PFSK-1 (cell line): ENCODE results near the gene CFAP126.

Source experiments
- FOXP2 ChIP-seq: optimal IDR thresholded peaks from 2 replicates; pipeline ENCODE3; 2011; ENCODE audit warnings: borderline replicate concordance, control low read depth, inconsistent platforms; ENCODE audit not compliant: insufficient read depth; ENCODE audit errors: extremely low read length, extremely low read depth
- POLR2AphosphoS5 ChIP-seq: IDR thresholded peaks from 2 replicates; pipeline ENCODE4 v1.6.1; 2012; ENCODE audit warnings: low read depth, mild to moderate bottlenecking, control low read depth, low read length, moderate library complexity
- REST ChIP-seq, 2 experiments: IDR thresholded peaks; 2 replicates each; pipeline versions ENCODE4 v1.6.1 to v1.8.0; 2011 to 2012; ENCODE audit warnings: low read depth in 2 of 2, low read length in 2 of 2, control low read depth in 1 of 2, inconsistent platforms in 1 of 2, mild to moderate bottlenecking in 1 of 2, moderate library complexity in 1 of 2; ENCODE audit not compliant: insufficient read depth in 1 of 2
- SIN3A ChIP-seq: IDR thresholded peaks from 2 replicates; pipeline ENCODE4 v1.6.1; 2012; ENCODE audit warnings: mild to moderate bottlenecking, low read length, moderate library complexity, borderline replicate concordance; ENCODE audit not compliant: insufficient read depth
- TAF1 ChIP-seq: IDR thresholded peaks from 2 replicates; pipeline ENCODE4 v1.6.1; 2012; ENCODE audit warnings: low read length, control low read depth, borderline replicate concordance; ENCODE audit not compliant: insufficient read depth

The CFAP126 gene

GRCh38 chr1:161390559-161390858, 22.8 kb upstream of the CFAP126 start:
- TF ChIP-seq SIN3A: no peak
- no peak for TF ChIP-seq FOXP2
- no peak for TF ChIP-seq POLR2AphosphoS5
- TF ChIP-seq REST (IDR thresholded peaks at IDR 0.05; ENCODE audit: insufficient read depth in 1 of 2, low read depth in 2 of 2, low read length in 2 of 2): no peak
- TF ChIP-seq TAF1: no peak

DNA sequence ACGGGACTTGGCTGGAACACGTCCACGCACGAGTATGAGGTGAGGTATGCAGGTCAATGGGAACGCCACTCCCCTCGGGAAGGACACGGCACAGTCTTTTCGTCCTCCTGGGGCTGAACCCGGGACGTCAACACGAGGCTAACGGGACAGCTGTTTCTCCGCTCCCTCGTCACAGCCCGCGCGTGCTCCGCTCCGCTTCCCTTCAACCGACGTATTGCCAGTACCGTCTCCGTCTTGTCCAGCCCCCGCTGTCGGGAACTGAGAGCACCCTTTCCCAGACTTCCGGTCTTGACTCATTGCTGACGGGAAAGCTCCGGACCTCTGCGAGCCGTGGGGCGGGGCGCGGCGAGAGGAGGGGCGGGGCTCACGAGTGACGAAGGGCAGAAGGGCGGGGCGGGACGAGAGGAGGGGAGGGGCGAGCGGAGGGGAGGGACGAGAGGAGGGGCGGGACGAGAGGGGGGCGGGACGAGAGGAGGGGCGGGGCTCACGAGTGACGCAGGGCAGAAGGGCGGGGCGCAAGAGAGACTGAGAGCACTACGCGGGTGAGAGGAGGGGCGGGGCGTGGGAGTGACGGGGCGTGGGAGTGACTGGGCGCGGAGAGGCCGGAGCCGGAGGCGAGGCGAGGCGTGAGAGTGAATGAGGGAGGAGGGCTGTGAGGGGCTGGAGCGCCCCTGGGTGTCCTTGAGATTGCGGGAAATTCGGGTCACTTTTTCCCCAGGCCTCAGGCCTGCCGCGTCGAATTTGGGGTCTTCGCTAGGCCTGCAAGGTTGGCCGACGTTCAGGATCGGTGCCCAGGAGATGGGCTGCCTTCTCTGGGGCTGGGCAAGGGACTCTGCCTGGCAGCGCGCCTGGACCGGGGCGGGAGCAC, 22.2 kb upstream of the CFAP126 start:
- TF ChIP-seq REST (IDR thresholded peaks at IDR 0.05; ENCODE audit: insufficient read depth in 1 of 2, low read depth in 2 of 2, low read length in 2 of 2) (no peak), TAF1 (peak; percentile 50; the same call in 1 of the 2 replicates), SIN3A (peak; percentile 41; the same call in 1 of the 2 replicates), FOXP2 (peak; percentile 93), POLR2AphosphoS5 (peak; percentile 83)

DNA sequence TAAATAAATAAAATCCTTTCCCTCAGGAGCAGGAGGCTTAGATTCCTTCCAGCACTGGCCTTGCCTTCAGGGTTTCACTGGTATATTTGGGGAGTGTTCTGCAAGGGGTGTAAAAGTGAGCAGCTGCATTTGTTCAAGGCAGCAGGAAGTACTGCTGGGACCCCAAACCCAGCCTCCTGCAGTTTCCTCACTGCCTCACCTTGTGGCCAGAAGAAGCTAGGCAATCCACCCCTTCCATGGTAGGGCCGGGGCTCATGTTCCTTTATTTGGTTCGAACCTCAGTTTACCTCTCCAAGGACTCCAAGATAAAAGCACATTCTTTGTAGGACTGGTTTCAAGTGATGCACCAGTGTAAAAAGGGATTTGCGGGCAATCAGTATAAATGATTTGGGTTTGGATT, 21.0 kb upstream of the CFAP126 start:
- TF ChIP-seq TAF1 (no peak), FOXP2 (no peak), REST (IDR thresholded peaks at IDR 0.05; ENCODE audit: insufficient read depth in 1 of 2, low read depth in 2 of 2, low read length in 2 of 2) (no peak), POLR2AphosphoS5 (no peak), SIN3A (no peak)

GRCh38 chr1:161382214-161383019, 14.7 kb upstream of the CFAP126 start:
- TF ChIP-seq REST (IDR thresholded peaks at IDR 0.05; ENCODE audit: insufficient read depth in 1 of 2, low read depth in 2 of 2, low read length in 2 of 2): no peak
- TF ChIP-seq TAF1: no peak
- TF ChIP-seq POLR2AphosphoS5: no peak
- TF ChIP-seq FOXP2: no peak
- TF ChIP-seq SIN3A: no peak
